Placental epithelial cell (primary cell): ENCODE data around the gene ANGPTL4. TPM values are rescaled to one million over a fixed set of nuclear protein-coding genes. Genes with fewer than 3 reads are reported as not detected.

Source experiments
- small RNA-seq: library from RNA; depleted of rRNA; stranded (forward); fragments of <200 nt; gene quantifications from one replicate; pipeline ENCODE3, GENCODE V24; 2012
- total RNA-seq: library from RNA; depleted of rRNA; stranded (reverse); fragments of >200 nt; gene quantifications from 2 replicates; pipeline ENCODE4 v1.2.3, GENCODE V29; 2012

Gene ANGPTL4
- 0.22 and 0.39 TPM in 2 replicates for total RNA-seq

GRCh38 chr19:8363803-8364771 is at the start of gene ANGPTL4:
Gene ANGPTL4 (plus strand): TSS chr19:8364155. CDS start chr19:8364322, 167 bp downstream.

GRCh38 chr19:8321067-8321985 is 42.6 kb upstream of the ANGPTL4 start, which contains the start of the genes NDUFA7 and RPS28:
Gene NDUFA7 (minus strand): TSS chr19:8321375. CDS start chr19:8321358, 17 bp downstream.
Gene RPS28 (plus strand): TSS chr19:8321496. CDS start chr19:8321531, 35 bp downstream.

GRCh38 chr19:8342684-8343482 is 21.1 kb upstream of the ANGPTL4 start, which contains the start of gene KANK3:
Gene KANK3 (minus strand): TSS chr19:8343262. CDS start chr19:8337828, 5,434 bp downstream.

DNA sequence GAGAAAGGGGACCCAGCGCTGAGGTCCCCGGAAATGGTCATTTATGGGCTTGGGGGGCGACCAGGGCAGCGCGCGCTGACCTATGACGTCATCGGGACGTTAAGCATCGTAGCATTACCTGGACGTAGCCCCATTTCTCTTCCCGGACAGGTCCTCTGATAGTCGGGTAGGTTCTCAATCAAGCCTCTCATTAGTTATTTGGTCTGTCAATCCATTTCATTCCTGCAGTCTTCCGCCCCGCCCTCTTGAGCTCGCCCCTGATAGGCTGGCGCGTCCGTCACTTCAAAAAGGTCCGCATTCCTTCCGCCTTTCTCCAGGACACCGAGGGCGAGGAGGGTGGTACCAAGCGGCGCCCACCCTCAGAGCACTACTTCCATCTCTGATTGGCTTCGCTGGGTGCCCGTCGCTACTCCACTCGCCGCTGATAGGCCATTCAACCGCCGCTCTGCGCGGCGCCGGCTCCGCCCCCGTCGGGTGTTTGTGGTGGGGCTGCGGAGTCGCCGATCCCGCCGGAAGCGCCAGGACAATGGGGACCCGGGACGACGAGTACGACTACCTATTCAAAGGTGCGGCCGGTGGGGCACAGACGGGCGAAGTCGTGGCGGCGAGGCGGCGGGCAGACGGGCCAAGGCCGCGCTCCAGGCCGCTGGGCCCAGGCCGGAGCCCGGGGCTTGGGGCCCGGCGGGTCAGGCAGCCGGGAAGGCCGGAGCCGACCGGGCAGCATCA is 26.1 kb downstream of the ANGPTL4 start, which contains the start of gene RAB11B:
TSS of gene RAB11B (plus strand) at position 470 of the 726 bp plus-strand sequence. CDS start at position 527, 57 bp downstream.

GRCh38 chr19:8412783-8413628 is 49.1 kb downstream of the ANGPTL4 start, which contains the start of gene MARCHF2:
Gene MARCHF2 (plus strand): TSS chr19:8413305. CDS start chr19:8421841, 8,536 bp downstream.

Small RNA genes within 50 kb of the gene (small RNA-seq; reads per million reads assigned to genes)
- 0.66 reads per million, percentile 40 among the genes with 10 or more reads in this experiment for gene MIR4999

Other genes with a start within 250 kb of the ANGPTL4 start
- gene FBN3, start 214.6 kb upstream of the ANGPTL4 start, total RNA-seq: not detected in 2 replicates
- gene CERS4, start 154.8 kb upstream of the ANGPTL4 start, total RNA-seq: 7.2 and 25.5 TPM in 2 replicates
- 3.1 and 19.8 TPM in 2 replicates for gene CD320, start 55.8 kb upstream of the ANGPTL4 start, total RNA-seq
- gene NDUFA7, start 42.8 kb upstream of the ANGPTL4 start, total RNA-seq: 17.3 and 23.5 TPM in 2 replicates
- gene RPS28, start 42.7 kb upstream of the ANGPTL4 start, total RNA-seq: 111 and 291 TPM in 2 replicates
- 0.43 and 1.2 TPM in 2 replicates for gene KANK3, start 20.9 kb upstream of the ANGPTL4 start, total RNA-seq
- 33.7 and 66.0 TPM in 2 replicates for gene RAB11B, start 26.2 kb downstream of the ANGPTL4 start, total RNA-seq
- gene MARCHF2, start 49.1 kb downstream of the ANGPTL4 start, total RNA-seq: 20.8 and 88.0 TPM in 2 replicates
- gene HNRNPM, start 80.8 kb downstream of the ANGPTL4 start, total RNA-seq: 42.4 and 53.4 TPM in 2 replicates
- gene PRAM1, start 138.5 kb downstream of the ANGPTL4 start, total RNA-seq: under 0.01 TPM in 1 of 2 replicates, not detected in the other
- 6.3 and 7.4 TPM in 2 replicates for gene ZNF414, start 150.0 kb downstream of the ANGPTL4 start, total RNA-seq
- gene MYO1F, start 213.3 kb downstream of the ANGPTL4 start, total RNA-seq: 0.11 and 0.39 TPM in 2 replicates
- gene ADAMTS10, start 246.6 kb downstream of the ANGPTL4 start, total RNA-seq: 0.22 and 16.9 TPM in 2 replicates